H1 (cell line): Measurements from ENCODE around the gene PHLDA2.

ENCODE experiments used
- BRCA1 ChIP-seq: IDR thresholded peaks from 2 replicates; pipeline ENCODE4 v1.6.1; 2012; ENCODE audit warnings: low read depth, low read length, improper control_type of control experiment
- CTCF ChIP-seq, 3 experiments: IDR thresholded peaks; 1 replicate in 2 of 3; 2 replicates in 1 of 3; pipeline versions ENCODE4 v1.5.1 to v1.6.1; 2011; ENCODE audit warnings: low read length in 3 of 3, mild to moderate bottlenecking in 3 of 3, inconsistent platforms in 2 of 3, low read depth in 1 of 3, moderate library complexity in 1 of 3; ENCODE audit not compliant: insufficient read depth in 1 of 3; ENCODE audit errors: control extremely low read depth in 1 of 3
- EZH2 ChIP-seq: fragments of 200-600 bp; sonication (generic); IDR thresholded peaks from 2 replicates; pipeline ENCODE4 v1.7.1; 2012; ENCODE audit warnings: low read depth, mild to moderate bottlenecking, moderate library complexity, low read length, inconsistent platforms; ENCODE audit not compliant: severe bottlenecking
- GTF2F1 ChIP-seq: IDR thresholded peaks from 2 replicates; pipeline ENCODE4 v1.6.1; 2012; ENCODE audit warnings: low read depth, low read length, improper control_type of control experiment, borderline replicate concordance
- HDAC6 ChIP-seq: IDR thresholded peaks from one replicate; pipeline ENCODE4 v1.7.1; 2012; ENCODE audit warnings: low read depth, mild to moderate bottlenecking, inconsistent platforms, low read length, moderate library complexity
- MAFK ChIP-seq: IDR thresholded peaks from 2 replicates; pipeline ENCODE4 v1.6.1; 2012; ENCODE audit warnings: low read depth, mild to moderate bottlenecking, improper control_type of control experiment, low read length
- POLR2A ChIP-seq, 2 experiments: IDR thresholded peaks; 1 replicate in 1 of 2; 2 replicates in 1 of 2; pipeline ENCODE4 v1.6.1; 2011; ENCODE audit warnings: low read depth in 2 of 2, low read length in 2 of 2, mild to moderate bottlenecking in 2 of 2; ENCODE audit errors: control extremely low read depth in 1 of 2
- POLR2AphosphoS5 ChIP-seq: IDR thresholded peaks from 2 replicates; pipeline ENCODE4 v1.6.1; 2011; ENCODE audit warnings: low read depth, low read length
- RBBP5 ChIP-seq: IDR thresholded peaks from 2 replicates; pipeline ENCODE4 v1.7.1; 2012; ENCODE audit warnings: low read depth, mild to moderate bottlenecking, inconsistent platforms, low read length, moderate library complexity, borderline replicate concordance
- RXRA ChIP-seq: IDR thresholded peaks from 2 replicates; pipeline ENCODE4 v1.6.1; 2011; ENCODE audit warnings: low read depth, mild to moderate bottlenecking, low read length, moderate library complexity; ENCODE audit not compliant: insufficient read depth
- USF2 ChIP-seq: IDR thresholded peaks from 2 replicates; pipeline ENCODE4 v1.6.1; 2011; ENCODE audit warnings: low read length, improper control_type of control experiment

- no peak for TF ChIP-seq CTCF (IDR thresholded peaks at IDR 0.05; ENCODE audit: control extremely low read depth in 1 of 3, insufficient read depth in 1 of 3, low read depth in 1 of 3, low read length in 3 of 3)
- TF ChIP-seq POLR2AphosphoS5, result no peak
- no peak for TF ChIP-seq EZH2
- no peak for TF ChIP-seq GTF2F1
- no peak for TF ChIP-seq MAFK
- TF ChIP-seq RBBP5, result no peak
- no peak for TF ChIP-seq USF2
- no peak for TF ChIP-seq POLR2A (IDR thresholded peaks at IDR 0.05; ENCODE audit: control extremely low read depth in 1 of 2, low read depth in 2 of 2, low read length in 2 of 2)
- TF ChIP-seq RXRA, result no peak
- TF ChIP-seq BRCA1, result no peak
- no peak for TF ChIP-seq HDAC6
Observed at GRCh38 chr11:2904153-2905052, 24.8 kb downstream of the PHLDA2 start.
